HL-60 (cell line): ENCODE results near the gene ADCY1.

Experiments used
- POLR2AphosphoS5 ChIP-seq: IDR thresholded peaks from 2 replicates; pipeline ENCODE4 v1.6.1; 2012; ENCODE audit warnings: low read depth
- TF ChIP-seq, protein P1 (sequence below): IDR thresholded peaks from one replicate; pipeline ENCODE4 v1.5.1; 2011; ENCODE audit warnings: low read length, control low read depth, inconsistent platforms; ENCODE audit not compliant: insufficient read depth
- TF ChIP-seq, protein P2 (sequence below): IDR thresholded peaks from 2 replicates; pipeline ENCODE4 v1.6.1; 2012; ENCODE audit warnings: low read depth; ENCODE audit not compliant: insufficient replicate concordance

DNA sequence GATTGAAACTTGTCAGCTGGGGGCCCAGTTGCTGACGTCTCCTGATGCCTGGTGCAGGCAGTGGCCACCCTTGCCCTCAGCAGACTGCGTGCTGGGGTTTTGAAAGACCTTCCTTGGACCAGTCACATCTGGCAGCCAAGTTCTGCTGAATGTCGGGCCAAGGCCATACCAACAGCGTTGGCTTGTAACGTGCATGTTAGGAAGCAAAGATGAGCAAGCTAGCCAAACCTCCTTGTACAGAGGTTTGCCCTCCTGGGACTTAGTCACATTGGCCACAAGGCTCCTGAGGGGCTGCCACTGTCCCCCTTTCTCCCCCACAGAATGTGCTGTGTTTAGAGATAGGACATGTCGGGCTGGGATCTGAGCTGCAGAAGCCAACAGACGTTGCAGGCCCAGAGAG is 49.0 kb downstream of the ADCY1 start:
- TF ChIP-seq, protein P1, sequence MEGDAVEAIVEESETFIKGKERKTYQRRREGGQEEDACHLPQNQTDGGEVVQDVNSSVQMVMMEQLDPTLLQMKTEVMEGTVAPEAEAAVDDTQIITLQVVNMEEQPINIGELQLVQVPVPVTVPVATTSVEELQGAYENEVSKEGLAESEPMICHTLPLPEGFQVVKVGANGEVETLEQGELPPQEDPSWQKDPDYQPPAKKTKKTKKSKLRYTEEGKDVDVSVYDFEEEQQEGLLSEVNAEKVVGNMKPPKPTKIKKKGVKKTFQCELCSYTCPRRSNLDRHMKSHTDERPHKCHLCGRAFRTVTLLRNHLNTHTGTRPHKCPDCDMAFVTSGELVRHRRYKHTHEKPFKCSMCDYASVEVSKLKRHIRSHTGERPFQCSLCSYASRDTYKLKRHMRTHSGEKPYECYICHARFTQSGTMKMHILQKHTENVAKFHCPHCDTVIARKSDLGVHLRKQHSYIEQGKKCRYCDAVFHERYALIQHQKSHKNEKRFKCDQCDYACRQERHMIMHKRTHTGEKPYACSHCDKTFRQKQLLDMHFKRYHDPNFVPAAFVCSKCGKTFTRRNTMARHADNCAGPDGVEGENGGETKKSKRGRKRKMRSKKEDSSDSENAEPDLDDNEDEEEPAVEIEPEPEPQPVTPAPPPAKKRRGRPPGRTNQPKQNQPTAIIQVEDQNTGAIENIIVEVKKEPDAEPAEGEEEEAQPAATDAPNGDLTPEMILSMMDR = no peak
- TF ChIP-seq POLR2AphosphoS5 = no peak
- TF ChIP-seq, protein P2, sequence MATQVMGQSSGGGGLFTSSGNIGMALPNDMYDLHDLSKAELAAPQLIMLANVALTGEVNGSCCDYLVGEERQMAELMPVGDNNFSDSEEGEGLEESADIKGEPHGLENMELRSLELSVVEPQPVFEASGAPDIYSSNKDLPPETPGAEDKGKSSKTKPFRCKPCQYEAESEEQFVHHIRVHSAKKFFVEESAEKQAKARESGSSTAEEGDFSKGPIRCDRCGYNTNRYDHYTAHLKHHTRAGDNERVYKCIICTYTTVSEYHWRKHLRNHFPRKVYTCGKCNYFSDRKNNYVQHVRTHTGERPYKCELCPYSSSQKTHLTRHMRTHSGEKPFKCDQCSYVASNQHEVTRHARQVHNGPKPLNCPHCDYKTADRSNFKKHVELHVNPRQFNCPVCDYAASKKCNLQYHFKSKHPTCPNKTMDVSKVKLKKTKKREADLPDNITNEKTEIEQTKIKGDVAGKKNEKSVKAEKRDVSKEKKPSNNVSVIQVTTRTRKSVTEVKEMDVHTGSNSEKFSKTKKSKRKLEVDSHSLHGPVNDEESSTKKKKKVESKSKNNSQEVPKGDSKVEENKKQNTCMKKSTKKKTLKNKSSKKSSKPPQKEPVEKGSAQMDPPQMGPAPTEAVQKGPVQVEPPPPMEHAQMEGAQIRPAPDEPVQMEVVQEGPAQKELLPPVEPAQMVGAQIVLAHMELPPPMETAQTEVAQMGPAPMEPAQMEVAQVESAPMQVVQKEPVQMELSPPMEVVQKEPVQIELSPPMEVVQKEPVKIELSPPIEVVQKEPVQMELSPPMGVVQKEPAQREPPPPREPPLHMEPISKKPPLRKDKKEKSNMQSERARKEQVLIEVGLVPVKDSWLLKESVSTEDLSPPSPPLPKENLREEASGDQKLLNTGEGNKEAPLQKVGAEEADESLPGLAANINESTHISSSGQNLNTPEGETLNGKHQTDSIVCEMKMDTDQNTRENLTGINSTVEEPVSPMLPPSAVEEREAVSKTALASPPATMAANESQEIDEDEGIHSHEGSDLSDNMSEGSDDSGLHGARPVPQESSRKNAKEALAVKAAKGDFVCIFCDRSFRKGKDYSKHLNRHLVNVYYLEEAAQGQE = no peak
